ENCODE results near the gene ANKRD27. TPM values are rescaled to one million over a fixed set of nuclear protein-coding genes. Genes with fewer than 3 reads are reported as not detected.
A peak's percentile ranks its signal among the peaks of the same experiment; 100 is the strongest.

ANKRD27 gene
- total and polyA plus RNA-seq, 8 donors, result 19.7 to 35.7 (median 22.1) TPM

DNA sequence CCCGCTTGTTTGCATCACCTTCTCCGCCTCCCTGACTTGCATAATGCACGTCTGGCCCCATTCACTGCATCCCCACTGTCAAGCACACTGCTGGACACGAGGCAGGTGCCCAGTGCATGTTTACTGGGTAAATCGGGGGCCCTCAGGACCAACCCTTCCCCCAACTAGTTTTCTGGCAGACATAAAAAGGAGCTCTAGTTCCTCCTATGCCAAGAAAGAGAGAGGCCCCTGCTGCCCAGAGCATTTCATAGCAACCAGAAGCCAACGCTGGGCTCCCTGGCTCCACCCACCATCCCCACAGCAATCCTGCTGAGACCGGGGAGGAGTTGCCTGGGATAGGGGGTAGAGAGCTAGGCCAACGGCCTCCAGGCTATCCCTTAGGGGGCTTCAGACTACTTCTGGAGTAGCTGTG, 23.2 kb downstream of the ANKRD27 start:
- no peak overlapping the region for H3K4me3 ChIP-seq
- H3K27me3 ChIP-seq, result no peaks in the 10 kb centered on the region
- peaks cover 3 to 16% of the 10 kb centered on the region in 2 donors for H3K4me1 ChIP-seq
- TF ChIP-seq, protein P1, sequence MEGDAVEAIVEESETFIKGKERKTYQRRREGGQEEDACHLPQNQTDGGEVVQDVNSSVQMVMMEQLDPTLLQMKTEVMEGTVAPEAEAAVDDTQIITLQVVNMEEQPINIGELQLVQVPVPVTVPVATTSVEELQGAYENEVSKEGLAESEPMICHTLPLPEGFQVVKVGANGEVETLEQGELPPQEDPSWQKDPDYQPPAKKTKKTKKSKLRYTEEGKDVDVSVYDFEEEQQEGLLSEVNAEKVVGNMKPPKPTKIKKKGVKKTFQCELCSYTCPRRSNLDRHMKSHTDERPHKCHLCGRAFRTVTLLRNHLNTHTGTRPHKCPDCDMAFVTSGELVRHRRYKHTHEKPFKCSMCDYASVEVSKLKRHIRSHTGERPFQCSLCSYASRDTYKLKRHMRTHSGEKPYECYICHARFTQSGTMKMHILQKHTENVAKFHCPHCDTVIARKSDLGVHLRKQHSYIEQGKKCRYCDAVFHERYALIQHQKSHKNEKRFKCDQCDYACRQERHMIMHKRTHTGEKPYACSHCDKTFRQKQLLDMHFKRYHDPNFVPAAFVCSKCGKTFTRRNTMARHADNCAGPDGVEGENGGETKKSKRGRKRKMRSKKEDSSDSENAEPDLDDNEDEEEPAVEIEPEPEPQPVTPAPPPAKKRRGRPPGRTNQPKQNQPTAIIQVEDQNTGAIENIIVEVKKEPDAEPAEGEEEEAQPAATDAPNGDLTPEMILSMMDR (IDR thresholded peaks at IDR 0.05), result no peak
- peak in 1 of 4 donors; percentile 57 for DNase-seq
- ATAC-seq, result peak; percentile 48
- H3K36me3 ChIP-seq, result peaks cover 0 to 54% of the 10 kb centered on the region in 2 donors
- no peak overlapping the region for H3K27ac ChIP-seq
- intact Hi-C loops (cut with DNase I), result no loop called here
- H3K9me3 ChIP-seq, result no peaks in the 10 kb centered on the region

DNA sequence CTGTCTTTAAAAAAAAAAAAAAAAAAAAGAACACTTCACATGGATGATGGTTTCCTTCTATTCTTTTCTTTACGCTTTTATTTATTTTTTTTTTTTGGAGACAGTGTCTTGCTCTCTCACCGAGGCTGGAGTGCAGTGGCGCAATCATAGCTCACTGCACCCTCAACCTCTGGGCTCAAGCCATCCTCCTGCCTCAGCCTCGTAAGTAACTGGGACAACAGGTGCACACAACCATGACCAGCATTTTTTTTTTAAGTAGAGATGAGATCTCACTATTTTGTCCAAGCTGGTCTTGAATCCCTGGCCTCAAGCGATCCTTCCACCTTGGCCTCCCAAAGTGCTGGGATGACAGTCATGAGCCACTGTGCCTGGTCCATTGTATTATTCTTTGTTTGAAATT, 24.3 kb downstream of the ANKRD27 start:
- H3K36me3 ChIP-seq, result peaks cover 0 to 59% of the 10 kb centered on the region in 2 donors
- peaks cover 3 to 16% of the 10 kb centered on the region in 2 donors for H3K4me1 ChIP-seq
- ATAC-seq, result no peak
- no peaks in the 10 kb centered on the region for H3K9me3 ChIP-seq
- DNase-seq, result no peak
- TF ChIP-seq, protein P1 (IDR thresholded peaks at IDR 0.05), result no peak
- H3K27me3 ChIP-seq, result no peaks in the 10 kb centered on the region
- no peak overlapping the region for H3K4me3 ChIP-seq
- intact Hi-C loops (cut with DNase I), result no loop called here
- H3K27ac ChIP-seq, result no peak overlapping the region

DNA sequence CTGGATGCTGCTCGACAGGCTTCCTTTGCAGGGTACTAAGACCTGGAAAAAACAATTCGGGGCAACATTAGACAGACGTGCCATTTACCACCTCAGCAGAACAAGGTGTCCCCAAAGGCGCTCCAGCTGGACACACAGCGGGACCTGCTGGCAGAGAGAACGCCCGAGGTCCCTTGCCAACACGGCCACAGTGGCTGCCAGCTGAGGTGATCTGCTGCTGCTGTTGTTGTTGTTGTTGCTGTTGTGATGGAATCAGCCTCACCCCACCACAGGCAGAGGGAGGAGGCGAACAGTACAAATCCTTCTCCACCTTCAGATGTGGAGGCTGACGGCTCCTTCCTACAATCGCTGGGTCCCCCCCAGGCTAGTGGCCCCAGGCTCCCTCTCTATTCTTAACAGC, 25.2 kb downstream of the ANKRD27 start:
- no peaks in the 10 kb centered on the region for H3K9me3 ChIP-seq
- ATAC-seq (no peak), DNase-seq (no peak)

DNA sequence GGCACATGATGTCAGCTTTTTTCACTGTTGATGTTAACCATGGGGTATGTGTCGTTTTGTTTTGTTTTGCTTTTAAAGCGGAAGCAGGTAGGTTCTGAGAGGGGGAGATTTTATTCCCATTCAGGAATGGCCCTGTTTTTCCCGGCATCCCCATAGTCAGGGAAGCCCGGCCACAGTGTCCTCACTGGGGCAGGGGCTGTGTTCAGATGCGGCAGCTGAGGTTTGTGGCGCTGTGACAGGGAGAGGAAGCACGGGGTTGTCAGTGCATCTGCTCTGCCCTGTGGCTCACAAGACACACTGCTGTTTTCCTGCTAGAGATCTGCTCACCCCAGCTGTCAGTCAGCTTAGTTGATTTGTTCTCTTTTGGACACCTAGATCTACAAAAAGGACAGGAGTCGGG, 27.6 kb downstream of the ANKRD27 start:
- intact Hi-C loops (cut with DNase I), result no loop called here
- Histone ChIP-seq H3K27me3 (no peaks in the 10 kb centered on the region), H3K9me3 (no peaks in the 10 kb centered on the region), H3K4me1 (peaks cover 0 to 10% of the 10 kb centered on the region in 2 donors), H3K4me3 (no peak overlapping the region), H3K27ac (no peak overlapping the region), H3K36me3 (peaks cover 0 to 73% of the 10 kb centered on the region in 2 donors)
- DNase-seq (no peak), ATAC-seq (no peak)
- TF ChIP-seq, protein P1 (IDR thresholded peaks at IDR 0.05), result no peak

More for the DNA sequence above, 25.2 kb downstream of the ANKRD27 start:
- TF ChIP-seq, protein P1 (IDR thresholded peaks at IDR 0.05), result no peak
- H3K4me3 ChIP-seq, result no peak overlapping the region
- H3K36me3 ChIP-seq, result peaks cover 0 to 59% of the 10 kb centered on the region in 2 donors
- intact Hi-C loops (cut with DNase I), result no loop called here
- no peaks in the 10 kb centered on the region for H3K27me3 ChIP-seq
- H3K4me1 ChIP-seq, result peaks cover 3 to 16% of the 10 kb centered on the region in 2 donors
- H3K27ac ChIP-seq, result no peak overlapping the region

DNA sequence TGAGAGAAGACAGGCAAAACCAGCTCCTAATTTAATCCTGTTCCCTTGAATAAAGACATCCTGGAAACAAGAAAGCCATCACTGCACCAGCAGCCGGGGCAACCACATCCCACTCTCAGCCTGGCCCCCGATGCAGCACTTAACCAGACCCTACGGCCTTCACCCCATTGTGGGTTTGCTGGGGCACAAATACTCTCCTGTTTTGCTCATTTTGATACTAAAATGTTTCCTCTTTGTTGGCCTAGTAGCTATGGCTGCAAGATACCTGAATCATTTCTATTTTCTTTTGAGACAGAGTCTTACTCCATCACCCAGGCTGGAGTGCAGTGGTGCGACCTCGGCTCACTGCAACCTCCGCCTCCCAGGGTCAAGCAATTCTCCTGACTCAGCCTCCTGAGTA, 28.4 kb downstream of the ANKRD27 start:
- DNase-seq, result no peak
- H3K36me3 ChIP-seq, result peaks cover 0 to 81% of the 10 kb centered on the region in 2 donors
- TF ChIP-seq, protein P1 (IDR thresholded peaks at IDR 0.05), result no peak
- H3K4me1 ChIP-seq, result peaks cover 0 to 2% of the 10 kb centered on the region in 2 donors
- H3K4me3 ChIP-seq, result no peak overlapping the region
- no peak overlapping the region for H3K27ac ChIP-seq
- no peaks in the 10 kb centered on the region for H3K27me3 ChIP-seq
- no peaks in the 10 kb centered on the region for H3K9me3 ChIP-seq
- no peak for ATAC-seq
- intact Hi-C loops (cut with DNase I), result no loop called here

Measured in left lung (tissue), 10 donors.